Tibial artery (tissue), 4 donors: ENCODE results near the gene OSTF1.

Experiments used
- DNase-seq, 2 donors: peaks; one replicate each; pipeline ENCODE4 v3.0.0-alpha.2; 2019
- H3K27ac ChIP-seq, 2 donors: fragments of 200-600 bp; sonication (generic) in 1 of 2; 1 replicate in 1 of 2; 2 replicates in 1 of 2; pipeline ENCODE4 v1.5.1; 2018 to 2019; ENCODE audit warnings: mild to moderate bottlenecking in 1 of 2
- H3K27me3 ChIP-seq, 2 donors: fragments of 200-600 bp; sonication (generic) in 1 of 2; one replicate each; pipeline versions ENCODE4 v1.5.1 to v1.6.0; 2016 to 2019
- H3K36me3 ChIP-seq, 3 donors: fragments of 200-600 bp; sonication (generic) in 2 of 3; one replicate each; pipeline ENCODE4 v1.5.1; 2016 to 2019; ENCODE audit warnings: mild to moderate bottlenecking in 2 of 3
- H3K4me1 ChIP-seq, 4 donors: fragments of 200-600 bp; sonication (generic) in 2 of 4; 1 replicate in 3 of 4; 2 replicates in 1 of 4; pipeline ENCODE4 v1.5.1; 2016 to 2019
- H3K4me3 ChIP-seq, 2 donors: fragments of 200-600 bp; sonication (generic) in 1 of 2; 1 replicate in 1 of 2; 2 replicates in 1 of 2; pipeline ENCODE4 v1.5.1; 2018 to 2019; ENCODE audit warnings: mild to moderate bottlenecking in 2 of 2
- H3K9me3 ChIP-seq, 3 donors: fragments of 200-600 bp; sonication (generic) in 1 of 3; one replicate each; pipeline ENCODE4 v1.5.1; 2016 to 2019
- CTCF ChIP-seq, 2 experiments: fragments of 200-600 bp in 1 of 2; fragments of 450-650 bp in 1 of 2; IDR thresholded peaks; one replicate each; pipeline ENCODE4 v1.5.1; 2017 to 2019; ENCODE audit warnings: antibody characterized with exemption in 2 of 2, mild to moderate bottlenecking in 1 of 2, moderate library complexity in 1 of 2
- intact Hi-C: fragments of 100-400 bp; cut with DNase I; formaldehyde crosslinking; loops from one replicate; pipeline ENCODE4 v1.15.0; 2023; ENCODE audit warnings: low total_unique reads

OSTF1 gene

DNA sequence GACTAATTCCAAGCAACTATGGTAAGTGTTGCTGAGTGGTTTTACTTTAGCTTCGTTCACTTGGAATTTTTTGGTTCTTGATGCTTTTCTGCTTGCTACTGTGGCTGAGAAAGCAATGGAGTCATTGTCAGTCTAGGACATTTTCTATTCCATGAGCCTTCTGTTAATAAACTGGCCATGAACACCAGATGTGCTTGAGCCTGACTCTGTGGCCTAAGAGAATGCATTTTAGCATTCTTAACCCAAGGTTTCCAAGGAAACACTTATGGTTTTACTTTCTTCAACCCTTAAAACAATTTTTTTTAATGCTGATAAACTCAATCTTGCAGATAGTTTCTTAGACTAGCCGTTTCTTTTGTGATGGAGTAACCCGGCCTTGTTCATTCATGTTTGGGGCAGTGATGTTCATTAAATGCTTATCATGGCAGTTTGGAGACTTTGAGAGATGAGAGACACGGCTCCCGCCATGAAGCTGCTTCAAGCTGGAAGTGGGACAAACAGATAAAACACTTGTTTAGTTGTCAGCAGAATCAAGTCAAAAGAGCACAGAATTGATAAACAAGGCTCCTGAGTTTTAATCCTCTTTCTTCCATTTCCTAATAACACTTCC, 42.4 kb downstream of the OSTF1 start:
- Histone ChIP-seq H3K9me3 (no peaks in the 10 kb centered on the region), H3K36me3 (peaks cover 18 to 41% (median 28%) of the 10 kb centered on the region in 3 donors), H3K27me3 (no peaks in the 10 kb centered on the region), H3K4me3 (no peak overlapping the region), H3K4me1 (no peaks in the 10 kb centered on the region), H3K27ac (no peak overlapping the region)
- intact Hi-C loops: no loop called here
- no peak for DNase-seq
- TF ChIP-seq CTCF (IDR thresholded peaks at IDR 0.05): no peak

- H3K27ac ChIP-seq: no peak overlapping the region
- peaks cover 21 to 48% (median 37%) of the 10 kb centered on the region in 3 donors for H3K36me3 ChIP-seq
- no peak for DNase-seq
- no peaks in the 10 kb centered on the region for H3K27me3 ChIP-seq
- no peaks in the 10 kb centered on the region for H3K4me1 ChIP-seq
- no peak for TF ChIP-seq CTCF (IDR thresholded peaks at IDR 0.05)
- intact Hi-C loops: no loop called here
- no peak overlapping the region for H3K4me3 ChIP-seq
- H3K9me3 ChIP-seq: no peaks in the 10 kb centered on the region
Measured at GRCh38 chr9:75131700-75132099, 43.4 kb downstream of the OSTF1 start.

DNA sequence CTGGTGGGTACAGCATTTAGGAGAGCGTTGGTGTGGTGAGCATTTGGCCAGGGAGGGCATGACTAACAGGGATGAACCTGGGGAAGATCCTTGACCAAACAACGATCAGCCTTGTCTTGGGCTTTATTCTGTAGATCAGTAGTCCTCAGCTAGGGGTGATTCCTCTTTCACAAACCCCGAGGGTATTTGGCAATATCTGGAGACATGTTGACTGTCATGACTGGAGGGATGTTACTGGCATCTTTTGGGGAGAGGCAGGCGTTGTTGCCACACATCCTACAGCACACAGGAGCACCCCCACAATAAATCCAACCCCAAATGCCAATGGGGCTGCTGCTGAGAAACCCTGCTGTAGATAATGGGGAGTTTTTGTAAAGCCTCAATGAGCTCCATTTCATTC, 43.9 kb downstream of the OSTF1 start:
- intact Hi-C loops: no loop called here
- Histone ChIP-seq H3K27ac (no peak overlapping the region), H3K9me3 (no peaks in the 10 kb centered on the region), H3K4me1 (no peaks in the 10 kb centered on the region), H3K27me3 (no peaks in the 10 kb centered on the region), H3K4me3 (no peak overlapping the region), H3K36me3 (peaks cover 26 to 53% (median 43%) of the 10 kb centered on the region in 3 donors)
- DNase-seq: no peak
- no peak for TF ChIP-seq CTCF (IDR thresholded peaks at IDR 0.05)

GRCh38 chr9:75133396-75133795, 45.1 kb downstream of the OSTF1 start:
- TF ChIP-seq CTCF (IDR thresholded peaks at IDR 0.05): no peak
- Histone ChIP-seq H3K4me1 (no peaks in the 10 kb centered on the region), H3K27me3 (no peaks in the 10 kb centered on the region), H3K36me3 (peaks cover 32 to 64% (median 54%) of the 10 kb centered on the region in 3 donors), H3K27ac (no peak overlapping the region), H3K4me3 (no peak overlapping the region), H3K9me3 (no peaks in the 10 kb centered on the region)
- intact Hi-C loops: no loop called here
- DNase-seq: no peak

DNA sequence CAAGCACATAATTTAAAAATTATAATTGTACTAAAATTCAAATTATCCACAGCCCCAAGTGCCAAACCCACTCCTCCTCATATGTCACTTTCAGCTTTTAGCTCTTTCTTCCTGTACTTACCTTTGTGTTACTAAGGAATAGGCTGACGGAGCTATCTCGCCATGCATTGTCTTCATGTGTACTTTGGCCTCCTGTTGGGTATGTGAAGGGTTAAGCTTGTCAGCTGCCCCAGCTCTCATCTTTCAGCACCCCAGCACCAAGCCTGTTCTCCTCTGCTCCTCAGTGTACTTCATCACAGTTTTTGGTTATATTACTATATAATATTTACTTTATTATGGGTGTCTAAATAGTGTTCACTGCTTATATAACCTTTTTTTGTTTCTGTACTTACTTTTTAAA, 46.2 kb downstream of the OSTF1 start:
- H3K27me3 ChIP-seq: no peaks in the 10 kb centered on the region
- H3K4me1 ChIP-seq: no peaks in the 10 kb centered on the region
- no peaks in the 10 kb centered on the region for H3K9me3 ChIP-seq
- TF ChIP-seq CTCF (IDR thresholded peaks at IDR 0.05): no peak
- H3K27ac ChIP-seq: no peak overlapping the region
- no peak for DNase-seq
- intact Hi-C loops: no loop called here
- peaks cover 32 to 64% (median 54%) of the 10 kb centered on the region in 3 donors for H3K36me3 ChIP-seq
- no peak overlapping the region for H3K4me3 ChIP-seq
